Stimulated activated CD4-positive, alpha-beta T cell treated with anti-CD3 and anti-CD28 coated beads, Interleukin-15, amount 100 ng/mL, for 48 hours (primary cell): ENCODE measurements around the gene MPPED2.

Experiments used
- DNase-seq, 2 donors: peaks; one replicate each; pipeline ENCODE4 v3.0.0-alpha.2; 2020; ENCODE audit warnings: low read depth in 2 of 2

MPPED2 gene

DNA sequence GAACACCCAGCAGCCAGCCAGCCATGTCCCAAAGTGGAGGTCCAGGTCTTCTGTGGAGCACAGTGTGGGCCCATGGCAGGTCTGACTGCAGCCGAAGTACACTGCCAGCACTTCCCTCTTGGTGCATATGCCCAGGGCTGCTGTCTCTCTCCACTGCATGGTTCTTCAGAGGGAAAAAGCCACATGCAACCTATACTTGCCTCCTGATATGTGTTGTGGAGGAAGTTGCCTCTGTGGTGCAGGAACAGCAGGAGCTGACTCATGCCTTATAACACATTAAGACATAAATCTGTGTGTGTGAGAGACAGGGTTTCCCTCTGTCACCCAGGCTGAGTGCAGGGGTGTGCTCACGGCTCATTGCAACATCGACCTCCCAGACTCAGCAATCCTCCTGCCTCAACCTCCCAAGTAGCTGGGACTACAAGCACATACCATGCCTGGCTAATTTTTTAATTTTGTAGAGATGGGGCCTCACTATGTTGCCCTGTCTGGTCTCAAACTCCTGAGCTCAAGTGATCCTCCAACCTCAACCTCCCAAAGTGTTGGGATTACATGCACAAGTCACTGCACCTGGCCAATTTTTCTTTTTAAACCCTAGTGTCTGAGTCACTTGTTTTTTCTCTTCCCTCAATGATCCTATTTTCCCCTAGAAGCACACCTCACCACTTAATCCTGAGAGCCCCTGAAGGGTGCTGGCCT lies 98.8 kb downstream of the MPPED2 start:
- DNase-seq: no peak

- DNase-seq: no peak
Observed at GRCh38 chr11:30485756-30486155, 100.4 kb downstream of the MPPED2 start.

DNA sequence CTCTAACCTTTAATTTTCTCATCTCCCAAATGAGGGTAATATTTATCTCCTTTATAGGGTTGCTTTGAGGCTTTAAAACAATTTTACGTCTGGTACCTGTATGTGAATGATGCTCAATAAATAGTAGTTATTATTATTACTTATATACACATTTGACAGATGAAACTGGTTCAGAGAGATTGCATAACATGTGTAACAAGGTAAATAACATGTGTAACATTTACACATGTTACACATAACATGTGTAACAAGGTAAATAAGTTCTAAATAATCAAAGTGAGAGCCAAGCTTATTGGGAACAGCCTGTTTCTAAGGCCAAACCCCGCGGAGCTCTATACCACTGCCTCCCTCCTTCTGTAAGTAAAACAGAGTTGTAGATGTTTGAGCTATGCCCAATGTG lies 100.9 kb downstream of the MPPED2 start:
- no peak for DNase-seq

- DNase-seq: no peak
Observed at GRCh38 chr11:30483056-30483455, 103.1 kb downstream of the MPPED2 start.

GRCh38 chr11:30481796-30482195 lies 104.4 kb downstream of the MPPED2 start:
- DNase-seq: no peak

DNA sequence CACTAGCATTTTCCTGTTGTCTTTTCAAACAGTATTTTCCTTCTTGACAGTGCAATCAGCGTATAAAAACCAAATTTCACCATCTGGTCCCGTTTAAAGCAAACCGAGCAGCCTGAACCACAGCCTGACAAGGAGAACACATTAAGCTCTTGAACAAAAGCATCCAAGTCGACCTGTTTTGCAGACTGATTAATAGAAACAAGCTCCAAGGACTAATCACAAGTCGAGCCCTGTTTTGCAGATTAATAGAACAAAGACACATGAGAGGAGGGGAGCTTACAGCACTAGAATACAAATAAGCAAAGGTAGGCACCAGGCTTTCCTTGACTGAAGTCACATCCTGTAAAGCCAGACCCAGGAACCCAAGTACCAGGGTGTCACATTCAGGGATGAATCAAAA lies 104.8 kb downstream of the MPPED2 start:
- no peak for DNase-seq

- no peak for DNase-seq
Observed at GRCh38 chr11:30479899-30480298, 106.3 kb downstream of the MPPED2 start.

DNA sequence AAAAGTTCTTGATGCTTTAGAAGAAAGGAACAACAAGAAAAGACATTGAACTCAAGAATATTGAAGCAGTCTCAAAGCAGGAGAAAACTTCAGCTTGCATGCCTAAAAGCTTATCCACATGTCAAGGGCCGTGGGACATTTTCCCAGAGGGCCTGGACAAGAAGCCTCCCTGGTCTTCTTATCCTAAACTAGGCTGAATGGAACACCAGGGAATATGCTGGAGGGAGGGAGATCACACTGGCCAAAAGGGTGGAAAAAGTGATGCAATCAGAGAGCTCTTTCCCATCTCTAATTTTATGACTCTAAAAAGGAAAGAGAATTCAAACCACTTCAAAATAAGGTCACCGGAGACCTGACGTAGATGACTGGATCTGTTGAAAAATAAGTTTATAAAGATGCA lies 107.2 kb downstream of the MPPED2 start:
- no peak for DNase-seq

DNA sequence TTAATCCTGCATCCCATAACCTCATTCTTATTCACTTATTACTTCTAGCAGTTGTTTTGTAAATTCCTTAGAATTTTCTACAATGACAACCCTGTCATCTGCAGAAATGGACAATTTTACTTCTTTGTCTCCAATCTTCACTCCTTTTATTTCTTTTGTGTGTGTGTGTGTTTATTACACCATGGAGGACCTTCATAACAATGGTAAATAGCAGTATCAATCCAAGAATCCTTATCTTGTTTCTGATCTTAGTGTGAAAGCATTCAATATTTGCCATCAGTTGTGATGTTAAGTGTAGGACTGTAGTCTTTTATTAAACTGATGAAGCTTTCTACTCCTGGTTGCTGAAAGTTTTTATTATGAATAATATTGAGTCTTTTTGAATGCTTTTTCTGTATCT lies 109.1 kb downstream of the MPPED2 start:
- DNase-seq: no peak

- DNase-seq: no peak
Observed at GRCh38 chr11:30474151-30474954, 111.8 kb downstream of the MPPED2 start.

GRCh38 chr11:30471244-30471643 lies 114.9 kb downstream of the MPPED2 start:
- DNase-seq: no peak

GRCh38 chr11:30468881-30469280 lies 117.3 kb downstream of the MPPED2 start:
- no peak for DNase-seq

- DNase-seq: no peak
Observed at GRCh38 chr11:30467176-30467575, 119.0 kb downstream of the MPPED2 start.

GRCh38 chr11:30465623-30466022 lies 120.5 kb downstream of the MPPED2 start:
- DNase-seq: no peak

GRCh38 chr11:30465192-30465591 lies 121.0 kb downstream of the MPPED2 start:
- DNase-seq: no peak

GRCh38 chr11:30463266-30463665 lies 122.9 kb downstream of the MPPED2 start:
- no peak for DNase-seq

GRCh38 chr11:30462421-30462820 lies 123.7 kb downstream of the MPPED2 start:
- no peak for DNase-seq

- no peak for DNase-seq
Observed at GRCh38 chr11:30459821-30460220, 126.3 kb downstream of the MPPED2 start.

- no peak for DNase-seq
Observed at GRCh38 chr11:30459306-30459705, 126.8 kb downstream of the MPPED2 start.

GRCh38 chr11:30458541-30458940 lies 127.6 kb downstream of the MPPED2 start:
- no peak for DNase-seq

DNA sequence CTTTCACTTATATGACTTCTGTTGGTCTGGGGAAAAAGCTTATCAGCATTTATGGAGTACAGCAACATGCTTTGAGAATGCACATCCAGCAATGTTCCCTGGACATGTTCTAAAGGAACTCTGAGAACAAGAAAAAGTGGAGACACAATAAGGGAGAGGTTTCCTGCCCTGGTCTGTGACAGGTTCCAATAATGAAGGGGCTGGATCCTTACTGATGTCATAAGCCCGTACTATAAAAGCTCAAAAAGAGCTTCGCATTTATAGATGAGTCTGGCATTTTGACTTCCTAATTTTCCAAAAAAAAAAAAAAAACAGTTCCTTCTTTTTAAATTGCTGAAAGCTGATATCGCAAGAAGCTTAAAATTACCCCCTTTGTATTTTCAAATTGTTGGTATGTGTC lies 129.1 kb downstream of the MPPED2 start:
- no peak for DNase-seq

- no peak for DNase-seq
Observed at GRCh38 chr11:30455025-30455424, 131.1 kb downstream of the MPPED2 start.

- no peak for DNase-seq
Observed at GRCh38 chr11:30454541-30454940, 131.6 kb downstream of the MPPED2 start.
